CD14-positive monocyte (primary cell): ENCODE measurements around the gene SPRTN. TPM values are rescaled to one million over a fixed set of nuclear protein-coding genes. Genes with fewer than 3 reads are reported as not detected.

Experiments used
- DNase-seq, 3 donors: peaks; one replicate each; pipeline ENCODE4 v3.0.0-alpha.2; 2011 to 2022
- H2AFZ ChIP-seq: 2 replicates; pipeline ENCODE4 v1.6.0; 2012; ENCODE audit warnings: mild to moderate bottlenecking, low read depth, low read length, inconsistent platforms; ENCODE audit not compliant: insufficient read depth, poor library complexity, severe bottlenecking
- H3K27ac ChIP-seq, 2 donors: 1 replicate in 1 of 2; 2 replicates in 1 of 2; pipeline ENCODE4 v1.5.1; 2012 to 2013; ENCODE audit warnings: low read length in 2 of 2, control low read depth in 1 of 2, inconsistent platforms in 1 of 2, low read depth in 1 of 2, mild to moderate bottlenecking in 1 of 2
- H3K27me3 ChIP-seq, 2 donors: one replicate each; pipeline versions ENCODE4 v1.6.0 to v1.6.1; 2011 to 2013; ENCODE audit warnings: low read length in 2 of 2; ENCODE audit not compliant: control insufficient read depth in 2 of 2, insufficient read depth in 2 of 2
- H3K36me3 ChIP-seq, 2 donors: replicated peaks in 1 of 2; 1 replicate in 1 of 2; 2 replicates in 1 of 2; pipeline versions ENCODE4 v1.5.1 to v1.6.1; 2012 to 2013; ENCODE audit warnings: low read length in 2 of 2, control low read depth in 1 of 2, inconsistent platforms in 1 of 2, mild to moderate bottlenecking in 1 of 2; ENCODE audit not compliant: insufficient read depth in 2 of 2, control insufficient read depth in 1 of 2
- H3K4me1 ChIP-seq, 2 donors: 1 replicate in 1 of 2; 2 replicates in 1 of 2; pipeline versions ENCODE4 v1.5.1 to v1.6.1; 2012 to 2013; ENCODE audit warnings: low read length in 2 of 2, control low read depth in 1 of 2, inconsistent platforms in 1 of 2, mild to moderate bottlenecking in 1 of 2, moderate library complexity in 1 of 2; ENCODE audit not compliant: insufficient read depth in 2 of 2, control insufficient read depth in 1 of 2
- H3K4me2 ChIP-seq: replicated peaks from 2 replicates; pipeline ENCODE3; 2012; ENCODE audit warnings: low read length, moderate library complexity, mild to moderate bottlenecking; ENCODE audit not compliant: poor library complexity, severe bottlenecking; ENCODE audit errors: extremely low read depth
- H3K4me3 ChIP-seq, 3 experiments: fragments of 200-600 bp in 1 of 3; sonication (generic) in 1 of 3; replicated peaks in 1 of 3; 1 replicate in 2 of 3; 2 replicates in 1 of 3; pipeline ENCODE4 v1.5.1; 2011 to 2013; ENCODE audit warnings: low read length in 3 of 3, mild to moderate bottlenecking in 3 of 3, control low read depth in 2 of 3, low read depth in 2 of 3, inconsistent platforms in 1 of 3, moderate library complexity in 1 of 3
- H3K79me2 ChIP-seq: 2 replicates; pipeline ENCODE4 v1.6.0; 2012; ENCODE audit warnings: mild to moderate bottlenecking, control low read depth, inconsistent platforms, low read length, moderate library complexity; ENCODE audit not compliant: insufficient read depth
- H3K9ac ChIP-seq: 2 replicates; pipeline ENCODE4 v1.6.0; 2017; ENCODE audit warnings: low read length, mild to moderate bottlenecking; ENCODE audit not compliant: insufficient read depth, poor library complexity, severe bottlenecking
- H3K9me3 ChIP-seq, 2 donors: replicated peaks in 1 of 2; 1 replicate in 1 of 2; 2 replicates in 1 of 2; pipeline versions ENCODE4 v1.5.1 to v1.6.1; 2012 to 2013; ENCODE audit warnings: low read length in 2 of 2, control low read depth in 1 of 2; ENCODE audit not compliant: control insufficient read depth in 1 of 2, insufficient read depth in 1 of 2
- H4K20me1 ChIP-seq: 2 replicates; pipeline ENCODE4 v1.6.0; 2012; ENCODE audit warnings: mild to moderate bottlenecking, low read length, control low read depth, moderate library complexity; ENCODE audit not compliant: insufficient read depth
- H3K27ac Mint-ChIP-seq, 7 donors: one replicate each; pipeline ENCODE4 v1.8.0; 2020; ENCODE audit warnings: mild to moderate bottlenecking in 7 of 7, mixed read lengths in 7 of 7, moderate library complexity in 6 of 7, inconsistent platforms in 2 of 7
- H3K27me3 Mint-ChIP-seq, 3 donors: one replicate each; pipeline ENCODE4 v1.8.0; 2021 to 2022; ENCODE audit warnings: low read depth in 3 of 3, mild to moderate bottlenecking in 3 of 3, mixed read lengths in 3 of 3, moderate library complexity in 3 of 3, inconsistent platforms in 1 of 3
- H3K36me3 Mint-ChIP-seq, 2 donors: one replicate each; pipeline ENCODE4 v1.8.0; 2020; ENCODE audit warnings: mixed read lengths in 2 of 2, inconsistent platforms in 1 of 2, mild to moderate bottlenecking in 1 of 2
- H3K4me1 Mint-ChIP-seq: one replicate; pipeline ENCODE4 v1.8.0; 2020; ENCODE audit warnings: mild to moderate bottlenecking, mixed read lengths
- H3K4me3 Mint-ChIP-seq, 2 donors: one replicate each; pipeline ENCODE4 v1.8.0; 2020; ENCODE audit warnings: mild to moderate bottlenecking in 2 of 2, mixed read lengths in 2 of 2, moderate library complexity in 1 of 2
- H3K9me3 Mint-ChIP-seq, 7 donors: one replicate each; pipeline ENCODE4 v1.8.0; 2020 to 2022; ENCODE audit warnings: mixed read lengths in 7 of 7, mild to moderate bottlenecking in 6 of 7, moderate library complexity in 6 of 7, inconsistent platforms in 2 of 7
- CTCF ChIP-seq: fragments of 200-600 bp; IDR thresholded peaks from one replicate; pipeline ENCODE4 v1.8.0; 2022; ENCODE audit warnings: antibody characterized with exemption, mild to moderate bottlenecking
- WGBS: methylation state at CpG from one replicate; pipeline ENCODE4 v1.1.5; 2013; ENCODE audit warnings: missing lambda C conversion rate; ENCODE audit not compliant: insufficient coverage; 5-methylcytosine and 5-hydroxymethylcytosine counted together
- intact Hi-C, 2 donors: fragments of 100-400 bp; cut with micrococcal nuclease; formaldehyde crosslinking; loops; one replicate each; pipeline versions ENCODE4 v1.15.0 to v1.15.1; 2023
- polyA plus RNA-seq, 3 donors: library from polyadenylated mRNA; depleted of rRNA in 1 of 3; unstranded in 2 of 3; stranded (reverse) in 1 of 3; fragments of 300-500 nt in 2 of 3; fragments of >200 nt in 1 of 3; fragmentation: Illumina TruSeq in 2 of 3; gene quantifications; 1 replicate in 2 of 3; 2 replicates in 1 of 3; pipeline ENCODE4 v1.2.3, GENCODE V29; 2012 to 2021

Gene SPRTN
- polyA plus RNA-seq, 3 donors, result 4.5 to 9.1 (median 7.8) TPM

- no peak overlapping the region for H3K27ac ChIP-seq
- Mint-ChIP-seq H3K27ac (no peak overlapping the region), H3K9me3 (peaks cover 0 to 2% (median 0%) of the 10 kb centered on the region in 7 donors), H3K36me3 (peaks cover 8 to 33% of the 10 kb centered on the region in 2 donors), H3K4me1 (peaks cover 47% of the 10 kb centered on the region), H3K4me3 (no peak overlapping the region), H3K27me3 (no peaks in the 10 kb centered on the region)
- TF ChIP-seq CTCF, result no peak
- H4K20me1 ChIP-seq, result peaks cover 84% of the 10 kb centered on the region
- H3K4me2 ChIP-seq, result peak overlapping the region; percentile 93
- H3K36me3 ChIP-seq, result peaks cover 7 to 9% of the 10 kb centered on the region in 2 donors
- DNase-seq, result no peak
- H3K79me2 ChIP-seq, result peaks cover 67% of the 10 kb centered on the region
- H3K9ac ChIP-seq, result no peak overlapping the region
- H3K27me3 ChIP-seq, result no peaks in the 10 kb centered on the region
- no peak overlapping the region for H3K4me3 ChIP-seq
- H3K9me3 ChIP-seq, result no peaks in the 10 kb centered on the region
- intact Hi-C loops, result loop anchor here (10.0 kb wide), 2 partner anchors 88 to 688 kb away; partner anchors contain the start of genes COG2 (in 1 of the 2) and GNPAT (in 1 of the 2)
- peaks cover 33 to 43% of the 10 kb centered on the region in 2 donors for H3K4me1 ChIP-seq
- no CpG with 5 or more reads among the region's 1 CpG for WGBS
- no peak overlapping the region for H2AFZ ChIP-seq
These were observed 5.3 kb upstream of the SPRTN start for GRCh38 chr1:231332761-231333160.

- H3K27me3 Mint-ChIP-seq, result no peaks in the 10 kb centered on the region
- intact Hi-C loops, result loop anchor here (10.0 kb wide), 2 partner anchors 89 to 689 kb away; partner anchors contain the start of genes COG2 (in 1 of the 2) and GNPAT (in 1 of the 2)
- peaks cover 8 to 33% of the 10 kb centered on the region in 2 donors for H3K36me3 Mint-ChIP-seq
- H3K4me1 Mint-ChIP-seq, result peaks cover 54% of the 10 kb centered on the region
- H3K9me3 Mint-ChIP-seq, result peaks cover 0 to 2% (median 0%) of the 10 kb centered on the region in 7 donors
- H3K9ac ChIP-seq, result peak overlapping the region; percentile 17
- WGBS, result no CpG with 5 or more reads among the region's 1 CpG
- peaks cover 7 to 9% of the 10 kb centered on the region in 2 donors for H3K36me3 ChIP-seq
- H3K4me3 Mint-ChIP-seq, result peak overlapping the region in 1 of 2 donors; percentile 55
- H3K4me3 ChIP-seq, result peak overlapping the region in 1 of 3 experiments; percentile 33
- H3K79me2 ChIP-seq, result peaks cover 77% of the 10 kb centered on the region
- peak overlapping the region; percentile 93 for H3K4me2 ChIP-seq
- TF ChIP-seq CTCF, result no peak
- H3K27me3 ChIP-seq, result no peaks in the 10 kb centered on the region
- no peak overlapping the region for H2AFZ ChIP-seq
- H3K4me1 ChIP-seq, result peaks cover 41 to 52% of the 10 kb centered on the region in 2 donors
- H4K20me1 ChIP-seq, result peaks cover 85% of the 10 kb centered on the region
- peak overlapping the region in 1 of 2 donors; percentile 33 for H3K27ac ChIP-seq
- H3K9me3 ChIP-seq, result no peaks in the 10 kb centered on the region
- peak overlapping the region in 2 of 7 donors; percentile 6 to 12 for H3K27ac Mint-ChIP-seq
- DNase-seq, result no peak
These were observed 3.9 kb upstream of the SPRTN start for GRCh38 chr1:231334079-231334666.
